ENCODE results near the gene RPS19. TPM values are rescaled to one million over a fixed set of nuclear protein-coding genes. Genes with fewer than 3 reads are reported as not detected.

The RPS19 gene
- total RNA-seq, 1 experiment from 2014 or later = 3,152 TPM

GRCh38 chr19:41883821-41884733 lies 24.0 kb downstream of the RPS19 start (continued):
- TF ChIP-seq ZBTB43 (CRISPR knock-in tag; IDR thresholded peaks at IDR 0.05) (no peak), ARID4B (CRISPR knock-in tag; IDR thresholded peaks at IDR 0.05; ENCODE audit: borderline replicate concordance) (peak; percentile 77; the same call in 1 of the 2 replicates), NFE2L1 (CRISPR knock-in tag; IDR thresholded peaks at IDR 0.05) (peak; percentile 65), ZNF317 (CRISPR knock-in tag; IDR thresholded peaks at IDR 0.05; ENCODE audit: borderline replicate concordance, low read depth) (no peak), ZBTB21 (CRISPR knock-in tag; IDR thresholded peaks at IDR 0.05; ENCODE audit: borderline replicate concordance) (peak; percentile 67; the same call in 1 of the 2 replicates), E2F5 (CRISPR knock-in tag; IDR thresholded peaks at IDR 0.05) (peak; percentile 33; the same call in 1 of the 2 replicates), CTCF (IDR thresholded peaks at IDR 0.05) (no peak), E2F4 (CRISPR knock-in tag; IDR thresholded peaks at IDR 0.05; ENCODE audit: borderline replicate concordance, low read depth) (no peak), CDX4 (CRISPR knock-in tag; IDR thresholded peaks at IDR 0.05; ENCODE audit: borderline replicate concordance) (no peak), EMX1 (CRISPR knock-in tag; IDR thresholded peaks at IDR 0.05) (no peak), ZNF512 (CRISPR knock-in tag; IDR thresholded peaks at IDR 0.05; ENCODE audit: borderline replicate concordance) (no peak), KAT7 (CRISPR knock-in tag; IDR thresholded peaks at IDR 0.05; ENCODE audit: borderline replicate concordance) (0 out of 2 replicates have a peak, but pooled peaks have one; percentile 31), FOXP4 (CRISPR knock-in tag; IDR thresholded peaks at IDR 0.05) (peak; percentile 54; the same call in 1 of the 2 replicates), MYBL2 (CRISPR knock-in tag; IDR thresholded peaks at IDR 0.05) (peak; percentile 62; the same call in 1 of the 2 replicates), ZSCAN18 (CRISPR knock-in tag; IDR thresholded peaks at IDR 0.05) (no peak), GABPB1 (CRISPR knock-in tag; IDR thresholded peaks at IDR 0.05) (peak; percentile 63; the same call in 1 of the 2 replicates), USF1 (CRISPR knock-in tag; IDR thresholded peaks at IDR 0.05) (no peak)
